SIG-M5 treated with dmso at 0.1 percent for 504 hours (cell line): ENCODE measurements around the gene USH2A.

Source experiments
- DNase-seq: peaks from one replicate; lab custom pipeline; 2025; ENCODE audit not compliant: unreplicated experiment; lab: John Stamatoyannopoulos, UW

The USH2A gene

GRCh38 chr1:216210081-216210480, 213.2 kb downstream of the USH2A start:
- DNase-seq = no peak

- DNase-seq = no peak
Observed at GRCh38 chr1:216209125-216209524, 214.1 kb downstream of the USH2A start.

GRCh38 chr1:216207154-216207553, 216.1 kb downstream of the USH2A start:
- DNase-seq = no peak

GRCh38 chr1:216205176-216205575, 218.1 kb downstream of the USH2A start:
- DNase-seq = no peak

- DNase-seq = no peak
Observed at GRCh38 chr1:216201946-216202345, 221.3 kb downstream of the USH2A start.

- DNase-seq = no peak
Observed at GRCh38 chr1:216200941-216201340, 222.3 kb downstream of the USH2A start.

- DNase-seq = no peak
Observed at GRCh38 chr1:216194721-216195120, 228.5 kb downstream of the USH2A start.

GRCh38 chr1:216193839-216194443, 229.3 kb downstream of the USH2A start:
- DNase-seq = peak; percentile 40

- DNase-seq = no peak
Observed at GRCh38 chr1:216190438-216190837, 232.8 kb downstream of the USH2A start.

GRCh38 chr1:216186816-216187215, 236.4 kb downstream of the USH2A start:
- DNase-seq = no peak

- DNase-seq = no peak
Observed at GRCh38 chr1:216186141-216186540, 237.1 kb downstream of the USH2A start.

GRCh38 chr1:216184126-216184680, 239.0 kb downstream of the USH2A start:
- DNase-seq = no peak

GRCh38 chr1:216183454-216183853, 239.8 kb downstream of the USH2A start:
- DNase-seq = no peak

- peak; percentile 9 for DNase-seq
Observed at GRCh38 chr1:216183007-216183406, 240.2 kb downstream of the USH2A start.

- no peak for DNase-seq
Observed at GRCh38 chr1:216181590-216181989, 241.7 kb downstream of the USH2A start.

- DNase-seq = no peak
Observed at GRCh38 chr1:216178281-216178680, 245.0 kb downstream of the USH2A start.

GRCh38 chr1:216176970-216177369, 246.3 kb downstream of the USH2A start:
- DNase-seq = no peak

- no peak for DNase-seq
Observed at GRCh38 chr1:216175714-216176113, 247.5 kb downstream of the USH2A start.

- no peak for DNase-seq
Observed at GRCh38 chr1:216173376-216173995, 249.8 kb downstream of the USH2A start.

- DNase-seq = no peak
Observed at GRCh38 chr1:216169351-216169750, 253.9 kb downstream of the USH2A start.

- no peak for DNase-seq
Observed at GRCh38 chr1:216168546-216168945, 254.7 kb downstream of the USH2A start.

- DNase-seq = no peak
Observed at GRCh38 chr1:216154063-216154462, 269.2 kb downstream of the USH2A start.

- no peak for DNase-seq
Observed at GRCh38 chr1:216153130-216153529, 270.1 kb downstream of the USH2A start.
